Measurements from ENCODE around the gene POLN.
"Not testable (repeated sequence)": the region's sequence is repeated elsewhere in the genome, so short reads cannot be mapped to it uniquely, and the experiment has no call there.

POLN gene

DNA sequence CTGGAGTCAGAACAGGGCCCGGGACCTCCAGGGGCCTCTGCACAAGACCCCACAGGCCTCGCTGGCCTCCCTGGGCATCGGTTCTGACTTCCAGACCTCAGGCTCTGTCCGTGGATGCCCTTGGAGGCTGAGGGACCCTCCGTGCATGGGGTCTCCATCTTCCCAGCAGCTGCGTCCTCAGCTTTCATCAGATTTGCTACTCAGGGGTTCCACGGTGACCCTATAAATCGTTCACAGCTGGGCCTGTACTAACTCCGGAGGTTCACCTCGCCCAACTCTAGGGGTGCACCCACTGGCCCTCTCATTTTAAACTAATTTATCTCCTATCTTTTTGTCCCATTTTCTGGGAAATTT, 33.1 kb upstream of the POLN start:
- DNase-seq: not testable (repeated sequence)

DNA sequence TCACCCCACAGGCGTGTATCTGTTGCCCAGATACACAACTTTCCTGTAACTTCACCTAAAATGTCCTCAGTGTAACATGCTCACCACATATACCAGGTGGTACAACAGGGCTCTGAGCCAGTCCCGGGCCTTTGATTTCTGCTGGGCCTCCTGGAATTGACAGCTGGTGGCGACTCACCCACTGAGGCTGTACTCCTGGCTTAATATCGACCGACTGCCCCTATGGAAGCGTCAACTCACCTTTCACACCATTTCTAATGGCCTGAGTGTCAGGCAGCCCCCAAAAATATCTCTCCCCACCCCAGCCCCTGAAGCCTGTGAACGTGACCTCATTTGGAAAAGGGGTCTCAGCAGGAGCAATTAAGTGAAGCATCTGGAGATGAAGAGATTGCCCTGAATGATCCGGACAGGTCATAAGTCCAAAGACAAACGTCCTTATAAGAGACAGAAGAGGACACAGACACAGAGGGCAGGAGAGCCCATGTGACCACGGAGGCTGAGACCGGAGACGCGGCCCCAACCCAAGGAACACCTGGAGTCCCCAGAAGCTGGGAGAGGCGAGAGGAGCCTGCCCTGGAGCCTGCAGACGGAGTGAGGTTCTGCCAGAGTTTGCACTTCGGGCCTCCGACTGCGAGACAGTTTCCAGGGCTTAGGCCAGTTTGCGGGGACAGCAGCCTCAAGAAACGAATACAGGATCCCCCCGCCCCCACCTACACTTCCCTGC, 32.6 kb upstream of the POLN start:
- no peak for DNase-seq

DNA sequence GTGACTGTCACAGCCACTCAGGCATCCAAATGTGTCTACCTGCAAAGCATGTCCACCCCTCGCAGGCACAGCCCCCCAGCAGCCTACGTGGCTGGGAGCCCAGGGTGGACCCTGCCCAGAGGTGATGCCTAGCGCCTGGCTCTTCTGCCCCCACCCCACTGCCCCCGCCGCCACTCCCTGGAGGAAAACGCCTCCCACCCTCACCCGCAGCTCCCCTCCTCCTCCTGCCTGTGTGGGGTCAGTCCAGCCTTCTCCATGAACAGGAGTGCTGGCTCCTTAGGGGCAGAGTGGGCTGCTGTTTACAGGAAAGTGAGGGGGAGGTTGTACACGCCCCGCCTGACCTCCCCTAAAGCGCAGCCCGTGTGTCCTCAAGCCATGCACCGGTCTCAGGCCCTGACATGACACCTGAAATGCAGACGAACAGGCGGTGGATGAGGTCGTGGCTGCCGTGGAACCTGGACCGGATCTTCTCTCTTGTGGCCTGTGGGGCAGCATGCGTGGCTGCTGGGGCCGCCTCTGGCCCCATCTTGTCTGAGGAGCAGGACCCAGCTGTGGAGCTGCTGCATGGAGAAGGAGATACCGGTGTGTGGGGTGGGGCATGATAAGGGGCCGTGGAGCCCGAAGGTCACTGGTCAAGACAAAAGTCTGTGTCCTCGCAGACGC, 31.9 kb upstream of the POLN start:
- DNase-seq: no peak

DNA sequence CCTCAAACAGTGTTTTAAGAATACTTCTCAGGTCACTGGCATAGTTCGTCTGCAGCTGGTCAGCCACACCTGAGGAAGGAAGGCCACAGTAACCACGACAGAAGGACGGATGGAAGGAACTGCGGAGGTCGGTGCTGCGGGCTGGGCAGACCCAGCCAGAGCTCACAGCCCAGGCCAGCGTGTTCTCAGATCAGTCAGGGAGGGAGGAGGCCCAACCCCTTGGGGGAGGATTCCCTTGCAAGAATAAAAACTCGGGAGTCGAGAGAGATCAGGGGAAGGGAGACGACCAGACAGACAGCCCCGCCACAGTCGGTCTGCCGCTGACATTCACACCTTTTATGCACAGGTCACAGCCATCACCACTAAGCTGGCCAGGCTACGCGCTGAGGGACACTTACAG, 31.3 kb upstream of the POLN start:
- DNase-seq: no peak

DNA sequence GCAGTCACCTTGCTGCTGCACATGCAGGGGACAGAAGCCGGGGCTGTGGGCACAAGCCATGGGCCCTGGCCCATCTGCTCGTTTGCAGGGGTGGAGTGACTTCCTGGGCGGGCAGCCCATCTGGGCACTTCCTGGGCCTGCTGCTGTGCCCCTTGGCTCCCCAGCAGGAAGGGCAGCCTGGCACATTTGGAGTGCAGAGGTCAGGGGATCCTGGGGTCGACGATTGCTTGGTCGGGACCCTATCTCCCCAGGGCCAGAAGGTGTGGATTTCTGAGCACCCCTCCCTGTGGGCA, 30.9 kb upstream of the POLN start:
- DNase-seq: no peak

DNA sequence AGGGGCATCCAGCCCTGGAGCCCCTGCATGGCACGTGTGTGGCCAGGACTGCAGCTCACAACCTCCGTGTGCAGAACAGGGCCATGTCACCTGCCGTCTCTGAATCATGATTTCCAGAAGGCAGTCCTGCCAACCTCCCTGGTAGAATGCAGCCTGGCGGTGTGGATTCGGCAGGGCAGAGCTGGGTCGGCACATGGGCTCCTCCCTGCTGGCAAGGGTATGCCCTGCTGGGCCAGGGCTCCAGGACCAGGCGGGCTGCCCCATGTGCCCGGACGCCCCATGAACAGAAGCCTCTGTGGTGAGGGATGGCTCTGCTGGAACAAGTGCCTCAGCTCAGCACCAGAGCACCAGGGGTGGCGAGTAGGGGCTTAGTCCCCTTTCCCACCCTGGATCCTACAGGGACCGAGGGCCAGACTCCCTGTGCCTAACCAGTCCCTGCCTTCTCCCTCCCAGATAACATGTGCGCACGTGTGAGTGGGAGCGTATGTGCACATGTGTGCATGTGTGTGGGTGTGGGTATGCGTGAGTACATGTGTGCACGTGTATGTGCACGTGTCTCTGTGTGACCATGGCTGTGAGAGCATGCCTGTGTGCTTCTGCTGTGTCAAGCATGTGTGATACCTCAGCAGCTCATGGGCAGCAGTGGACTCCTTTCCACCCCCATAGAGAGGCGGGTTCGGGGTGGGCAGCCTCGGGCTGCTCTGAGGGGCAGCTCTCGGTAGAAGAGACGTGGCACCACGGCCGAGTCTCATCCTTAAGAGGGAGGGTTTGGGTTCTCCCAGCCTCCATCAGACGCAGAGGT, 30.3 kb upstream of the POLN start:
- no peak for DNase-seq

DNA sequence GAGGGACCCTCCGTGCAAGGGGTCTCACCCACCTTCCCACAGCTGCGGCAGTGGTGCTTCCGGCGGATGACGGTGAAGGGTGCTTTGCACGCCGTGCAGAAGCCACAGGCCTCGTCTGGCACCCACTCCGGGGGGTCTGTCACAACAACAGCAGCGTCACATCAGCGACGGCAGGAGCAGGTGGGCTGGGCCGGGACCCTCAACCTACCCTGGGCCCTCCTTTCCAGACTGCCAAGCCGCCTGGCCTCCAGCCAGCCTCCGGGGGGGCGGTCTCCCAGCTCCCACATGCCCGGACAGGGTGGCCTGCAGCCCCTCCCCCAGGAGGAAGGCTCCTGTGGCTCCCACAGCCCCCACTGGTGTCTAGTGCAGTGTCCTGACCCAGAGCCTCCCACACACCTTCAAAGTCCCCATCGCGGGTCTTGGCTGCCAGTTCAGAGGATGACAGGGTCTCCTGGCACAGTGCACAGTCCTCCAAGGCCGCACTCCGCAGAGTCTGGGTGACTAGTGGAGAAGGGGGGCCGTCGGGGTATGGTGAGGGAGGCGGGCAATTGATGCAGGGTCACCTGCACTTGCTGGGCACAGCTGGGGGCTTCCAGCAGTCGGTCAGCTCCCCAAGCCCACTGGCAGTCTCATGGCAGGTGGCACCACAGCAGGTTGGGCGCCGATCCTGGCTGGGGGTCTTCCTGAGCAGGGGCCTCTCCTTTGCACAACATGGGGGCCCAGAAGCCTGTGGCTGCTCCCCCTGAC, 29.5 kb upstream of the POLN start:
- DNase-seq: no peak

DNA sequence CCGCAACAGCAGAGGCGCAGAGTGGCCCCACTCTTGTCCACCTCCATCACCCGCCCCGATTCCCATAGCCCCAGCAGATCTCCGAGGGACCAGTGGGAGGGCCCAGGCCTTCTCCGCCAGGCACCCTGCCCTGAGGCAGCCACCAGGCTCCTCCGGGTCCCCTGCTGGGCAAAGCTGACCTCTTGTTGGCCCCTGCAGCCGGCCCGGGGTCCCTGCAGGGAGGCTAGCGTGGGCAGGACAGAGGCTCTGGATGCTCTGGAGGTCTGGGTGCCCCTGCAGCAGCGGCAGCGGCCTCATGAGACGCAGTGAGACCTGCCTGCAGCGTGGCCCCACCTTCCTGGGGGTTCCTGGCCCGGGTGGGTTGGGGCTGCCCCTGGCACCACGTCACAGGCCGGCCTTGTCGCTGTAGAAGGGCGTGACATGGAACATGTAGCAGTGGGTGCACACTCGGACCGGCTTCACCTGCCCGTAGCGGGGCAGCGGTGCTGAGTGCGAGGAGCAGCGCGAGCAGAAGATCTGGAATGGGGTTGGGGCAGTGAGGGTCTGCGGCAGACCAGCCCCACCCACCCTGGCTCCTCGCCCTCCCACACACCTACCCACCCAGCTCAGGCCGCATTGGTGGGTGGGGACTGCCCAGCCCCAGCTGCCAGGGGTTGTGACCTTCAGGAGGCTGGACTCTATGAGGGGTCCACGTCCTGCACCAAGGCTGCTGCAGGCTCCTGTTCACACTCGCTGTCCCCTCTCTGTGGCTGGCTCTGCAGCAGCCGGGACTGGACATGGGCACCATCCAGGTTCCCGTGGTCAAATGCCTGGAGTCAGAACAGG, 28.6 kb upstream of the POLN start:
- no peak for DNase-seq

DNA sequence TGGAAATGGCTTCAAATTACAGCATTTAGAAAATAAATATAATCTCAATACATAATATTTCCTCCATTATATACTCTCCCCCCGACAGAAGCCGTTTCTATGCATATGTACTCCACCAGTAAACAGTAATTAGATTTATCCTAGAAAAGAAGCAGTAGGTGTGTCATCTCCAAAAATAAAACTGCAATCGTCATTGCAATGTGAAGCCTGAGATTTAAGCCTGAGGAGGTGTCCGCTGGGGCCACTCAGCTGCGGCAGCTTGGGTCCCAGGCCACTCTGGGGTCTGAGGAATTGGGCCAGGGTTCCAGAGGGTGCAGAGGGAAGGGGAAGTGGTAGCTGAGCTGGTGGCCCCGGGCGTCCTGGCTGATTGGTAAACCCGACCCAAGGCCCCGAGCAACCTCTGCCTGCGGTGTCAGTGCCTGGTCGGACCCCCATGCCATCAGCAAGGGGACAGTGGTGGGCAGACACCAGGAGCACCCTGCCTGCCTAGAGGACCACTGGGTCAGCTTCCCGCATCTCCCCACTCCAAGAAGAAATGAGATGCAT, 27.8 kb upstream of the POLN start:
- no peak for DNase-seq

DNA sequence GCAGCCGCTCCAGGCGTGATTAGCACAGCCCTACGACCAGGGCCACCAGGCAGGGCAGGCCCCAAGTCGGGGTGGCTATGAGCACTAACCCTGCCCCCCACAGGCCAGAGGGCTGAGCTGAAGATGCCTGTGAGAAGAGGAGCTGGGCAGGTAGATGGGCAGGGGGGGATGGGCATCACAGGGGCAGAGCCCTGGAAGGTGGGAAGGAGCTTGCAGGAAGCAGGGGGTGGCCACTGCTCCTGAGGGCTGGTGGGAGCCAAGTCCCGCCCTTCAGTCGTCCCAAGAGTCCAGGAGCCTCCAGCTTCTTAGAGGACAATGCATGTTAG, 27.2 kb upstream of the POLN start:
- DNase-seq: no peak

DNA sequence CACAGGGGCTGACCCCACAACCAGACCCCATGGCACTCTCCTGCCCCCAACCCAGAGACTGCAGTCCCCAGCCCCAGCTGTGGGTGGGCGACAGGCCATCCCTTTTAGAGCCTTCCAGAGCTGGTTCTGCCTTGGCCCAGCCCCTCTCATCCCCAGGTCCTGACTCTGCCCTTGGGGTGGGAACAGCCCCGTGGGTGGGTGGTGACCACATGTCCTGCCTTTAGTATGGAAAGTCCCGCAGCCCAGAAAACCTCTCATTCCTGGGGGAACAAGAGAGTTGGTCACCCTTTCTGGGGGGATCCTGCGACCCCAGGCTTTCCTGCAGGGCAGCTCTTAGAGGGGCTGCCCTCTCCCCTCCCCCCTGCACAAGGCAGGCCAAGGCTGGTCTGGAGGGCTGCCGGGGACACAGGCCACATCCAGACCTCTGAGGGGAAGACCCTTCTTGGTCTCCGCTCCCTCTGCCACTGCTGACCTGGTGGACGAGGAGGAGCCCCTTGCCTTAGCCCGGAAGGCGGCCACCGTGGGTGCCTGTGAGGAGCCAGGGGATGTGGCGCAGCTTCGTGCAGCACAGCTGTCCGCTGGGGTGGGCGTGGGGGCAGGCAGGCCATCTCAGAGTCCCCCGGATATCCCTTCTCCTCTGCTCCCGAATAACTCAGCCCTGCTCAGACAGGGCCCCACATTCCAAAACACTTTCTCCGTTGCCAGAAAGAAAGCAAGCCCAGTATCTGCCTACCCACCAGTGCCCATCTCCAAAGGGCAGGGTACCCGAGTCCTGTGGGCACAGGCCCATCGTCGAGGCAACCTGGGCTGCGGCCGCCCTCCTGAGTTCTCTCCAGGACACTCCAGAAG, 26.7 kb upstream of the POLN start:
- DNase-seq: no peak

DNA sequence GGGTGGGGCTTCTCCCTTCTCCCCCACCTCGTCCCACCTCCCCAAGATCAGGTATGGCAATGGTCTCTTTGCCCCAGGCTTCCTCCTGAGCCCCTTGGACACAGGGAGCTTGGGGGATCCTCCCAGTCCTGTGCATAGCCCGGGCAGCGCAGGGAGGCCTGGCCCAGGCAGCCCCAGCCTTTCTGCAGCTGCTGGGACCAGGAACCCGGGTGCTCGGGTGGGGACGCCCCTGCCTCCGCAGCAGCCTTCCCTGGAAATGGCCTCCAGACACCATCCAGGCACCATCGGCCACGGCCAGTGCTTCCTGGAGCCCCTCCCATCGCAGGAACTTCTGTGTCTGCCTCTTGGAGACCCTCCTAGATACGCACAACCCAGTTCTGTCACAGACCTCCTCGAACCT, 25.9 kb upstream of the POLN start:
- no peak for DNase-seq

DNA sequence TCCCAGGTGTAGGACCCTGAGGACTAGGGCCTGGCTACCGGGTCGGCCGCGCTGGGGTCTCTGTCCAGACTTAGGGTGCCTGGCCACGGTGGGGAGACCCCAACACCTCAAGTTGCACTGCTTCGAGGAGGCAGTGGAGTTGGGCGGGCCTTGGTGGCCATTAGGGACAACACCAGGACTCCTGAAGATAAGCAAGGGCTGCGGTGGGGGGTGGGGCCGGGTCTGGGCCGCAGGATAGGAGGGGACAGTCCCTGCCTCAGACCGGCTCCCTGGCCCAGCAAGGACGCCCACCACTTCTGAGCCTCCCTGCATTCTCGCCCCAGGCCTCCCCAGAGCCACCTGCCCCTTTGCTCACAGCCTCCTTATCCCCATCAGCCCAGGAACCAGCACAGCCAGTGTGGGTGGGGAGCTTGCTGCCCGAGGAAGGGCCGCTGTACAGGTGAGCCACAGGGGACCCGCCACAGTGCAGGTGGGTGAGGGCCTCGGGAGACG, 25.4 kb upstream of the POLN start:
- DNase-seq: no peak

DNA sequence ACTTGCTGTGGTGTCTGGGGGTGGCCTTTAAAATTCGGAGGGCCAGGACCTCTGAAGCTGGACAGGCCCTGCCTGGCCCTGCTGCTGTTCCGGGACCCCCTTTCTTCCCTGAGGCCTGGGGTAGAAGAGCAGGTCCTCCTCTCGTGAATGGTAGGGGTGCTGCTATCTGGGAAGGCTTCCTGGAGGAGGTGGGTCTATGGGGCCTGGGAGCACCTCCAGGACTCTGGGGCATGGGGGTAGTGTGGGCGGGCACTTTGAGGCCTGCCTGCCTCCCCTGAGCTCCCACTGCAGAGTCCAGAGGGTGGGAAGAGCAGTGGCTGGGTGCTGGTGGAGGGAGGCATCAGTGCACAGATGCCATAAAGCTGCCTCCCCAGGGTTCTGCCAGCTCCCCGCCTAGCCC, 24.9 kb upstream of the POLN start:
- DNase-seq: no peak

DNA sequence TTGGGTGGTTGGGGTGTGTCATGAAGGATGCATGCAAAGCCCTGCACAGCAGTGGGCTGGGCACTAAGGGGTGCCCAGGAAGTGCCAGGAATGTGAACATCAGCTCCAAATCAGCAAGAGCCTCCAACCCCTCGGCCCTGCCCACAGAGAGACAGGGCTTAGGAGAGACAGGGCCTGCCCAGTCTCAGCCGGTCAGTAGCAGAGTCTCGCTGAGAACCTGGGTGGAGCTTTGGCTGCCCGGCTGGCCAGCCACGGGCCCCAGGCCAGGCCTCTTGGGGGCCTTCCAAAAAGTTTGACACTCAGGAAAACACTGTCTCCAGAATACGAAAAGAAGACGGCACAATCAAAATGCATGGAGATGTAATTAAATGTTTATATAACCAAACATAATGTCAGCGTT, 24.3 kb upstream of the POLN start:
- no peak for DNase-seq

DNA sequence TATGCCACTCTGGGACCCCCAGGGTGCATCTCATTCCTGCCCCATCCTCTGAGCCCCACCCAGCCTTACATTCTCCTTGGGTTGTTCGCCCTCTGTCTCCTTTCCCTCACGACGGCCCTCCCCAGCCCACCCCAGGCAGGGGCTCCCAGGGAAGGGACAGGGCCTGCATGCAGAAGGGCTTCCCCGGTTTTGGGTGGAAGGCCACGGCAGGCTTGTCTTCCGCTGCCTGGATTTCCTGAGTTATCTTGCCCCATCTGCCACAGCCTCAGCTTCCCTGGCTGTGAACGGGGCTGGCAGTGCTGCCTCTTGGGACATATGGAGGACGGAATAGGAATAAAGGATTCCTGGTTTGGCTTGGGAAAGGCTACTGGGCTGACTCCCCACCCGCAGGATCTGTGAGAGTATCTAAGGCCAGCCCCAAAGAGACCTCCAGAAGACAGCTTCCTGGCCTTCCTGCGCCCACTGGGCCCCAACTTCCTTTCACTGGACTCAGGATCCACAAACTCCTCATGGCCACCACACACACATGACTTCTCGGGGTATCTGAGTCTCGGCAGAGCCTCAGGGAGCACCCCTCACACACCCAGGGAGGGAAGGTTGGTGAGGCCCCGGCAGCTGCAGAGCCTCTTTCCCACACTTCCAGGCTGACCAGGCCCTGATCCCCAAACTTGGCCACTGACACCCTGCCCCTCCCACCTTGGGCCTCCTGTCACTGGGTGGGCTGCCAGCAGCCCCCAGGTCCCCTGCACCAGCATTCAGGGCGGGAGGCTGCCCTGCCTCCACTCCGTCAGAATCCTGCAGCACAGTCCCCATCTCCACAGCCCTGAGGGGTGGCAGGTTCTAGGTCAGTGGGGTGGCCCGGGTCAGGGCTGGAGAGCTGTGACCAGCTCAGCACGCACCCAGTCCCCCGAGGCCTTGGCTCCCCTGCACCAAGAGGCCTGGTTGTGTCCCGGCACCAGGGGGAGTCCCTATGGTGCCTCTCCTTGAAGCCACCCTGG, 23.5 kb upstream of the POLN start:
- no peak for DNase-seq

DNA sequence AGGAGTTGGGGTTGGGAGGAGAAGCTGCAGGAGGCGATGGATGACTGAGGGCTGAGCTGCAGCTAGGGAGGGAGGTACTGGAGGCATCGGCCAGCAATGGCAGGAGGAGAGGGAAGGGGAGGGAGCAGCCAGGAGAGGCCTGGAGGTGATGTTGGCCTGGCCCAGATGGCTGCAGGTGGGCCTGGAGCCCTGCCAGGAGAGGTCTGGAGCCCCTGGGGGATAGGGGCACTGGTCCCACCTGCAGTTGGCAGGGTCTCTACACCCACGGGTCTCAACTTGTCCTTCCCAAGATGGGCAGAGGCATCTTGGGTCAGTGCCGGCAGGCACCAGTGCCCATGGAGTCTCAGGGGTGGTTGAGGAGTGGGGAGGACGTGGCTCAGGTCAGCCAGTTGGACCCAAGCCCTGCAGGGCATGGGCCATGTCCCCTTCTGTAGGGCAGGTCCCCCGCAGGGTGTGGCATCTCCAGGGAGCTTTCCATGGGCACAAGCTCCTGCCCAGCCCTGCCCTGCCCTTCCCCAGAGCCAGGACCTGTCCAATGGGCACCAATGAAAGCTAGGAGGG, 22.6 kb upstream of the POLN start:
- no peak for DNase-seq

DNA sequence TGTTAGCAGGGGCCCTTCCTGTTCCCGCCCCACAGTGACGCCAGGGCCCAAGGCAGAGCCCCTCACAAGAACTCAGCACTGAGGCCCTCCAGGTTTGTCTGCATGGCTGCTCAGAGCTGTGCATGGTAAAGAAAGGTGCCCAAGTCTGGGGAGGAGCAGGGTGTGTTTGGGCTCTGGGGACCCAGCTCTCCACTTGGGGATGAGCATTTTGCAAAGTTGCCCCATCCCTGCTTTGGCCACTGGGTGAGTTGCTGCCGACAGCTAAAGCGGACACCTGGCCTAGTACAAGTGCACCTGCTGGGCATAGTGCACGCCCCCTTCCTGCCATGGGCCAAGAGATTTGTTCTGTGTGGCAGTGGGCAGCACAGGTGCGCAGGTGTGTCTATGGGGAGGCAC, 22.0 kb upstream of the POLN start:
- DNase-seq: no peak

DNA sequence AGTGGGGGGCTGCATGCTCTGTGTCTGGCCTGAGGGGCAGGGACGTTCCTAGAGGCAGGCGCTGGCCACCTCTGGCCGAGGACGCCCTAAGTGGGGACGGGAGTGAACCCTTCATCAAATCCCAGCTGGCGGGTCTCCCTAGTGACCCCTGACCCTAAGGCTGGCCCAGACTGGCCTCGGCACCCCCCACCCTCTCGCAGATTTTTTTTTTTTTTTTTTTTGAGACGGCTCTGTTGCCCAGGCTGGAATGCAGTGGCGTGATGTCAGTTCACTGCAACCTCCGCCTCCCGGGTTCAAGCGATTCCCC, 21.0 kb upstream of the POLN start:
- no peak for DNase-seq
